DOHH2 (cell line): ENCODE results near the gene MAGI1.

Source experiments
- EZH2phosphoT487 ChIP-seq: fragments of 200-600 bp; sonication (generic); IDR thresholded peaks from 2 replicates; pipeline ENCODE4 v1.6.1; 2017; ENCODE audit warnings: borderline replicate concordance, mild to moderate bottlenecking, antibody characterized with exemption, low read length, moderate library complexity, mixed read lengths
- TF ChIP-seq, protein P1 (sequence below): fragments of 200-600 bp; sonication (generic); IDR thresholded peaks from one replicate; pipeline ENCODE4 v1.5.1; 2014; ENCODE audit warnings: antibody characterized with exemption, mild to moderate bottlenecking, low read depth, low read length; ENCODE audit not compliant: poor library complexity, severe bottlenecking

DNA sequence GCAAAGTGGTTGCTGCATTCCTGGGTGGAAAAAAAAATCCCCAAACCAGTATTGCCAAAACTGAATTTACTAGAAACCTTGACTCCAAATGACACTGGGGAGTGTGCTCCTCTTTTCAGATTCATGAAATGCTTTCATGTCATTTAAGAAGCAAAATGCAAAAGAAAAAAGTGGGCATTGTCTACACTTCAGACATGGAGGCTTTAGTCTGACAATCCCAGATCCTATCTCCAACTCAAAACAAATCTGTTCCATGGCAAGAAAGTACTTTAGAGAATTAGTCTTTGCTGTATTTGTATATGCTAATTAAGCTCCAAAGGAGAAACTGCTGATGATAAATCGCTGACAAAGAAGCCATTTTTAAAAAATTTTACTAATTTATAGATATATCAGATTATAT lies 366.7 kb downstream of the MAGI1 start:
- TF ChIP-seq, protein P1, sequence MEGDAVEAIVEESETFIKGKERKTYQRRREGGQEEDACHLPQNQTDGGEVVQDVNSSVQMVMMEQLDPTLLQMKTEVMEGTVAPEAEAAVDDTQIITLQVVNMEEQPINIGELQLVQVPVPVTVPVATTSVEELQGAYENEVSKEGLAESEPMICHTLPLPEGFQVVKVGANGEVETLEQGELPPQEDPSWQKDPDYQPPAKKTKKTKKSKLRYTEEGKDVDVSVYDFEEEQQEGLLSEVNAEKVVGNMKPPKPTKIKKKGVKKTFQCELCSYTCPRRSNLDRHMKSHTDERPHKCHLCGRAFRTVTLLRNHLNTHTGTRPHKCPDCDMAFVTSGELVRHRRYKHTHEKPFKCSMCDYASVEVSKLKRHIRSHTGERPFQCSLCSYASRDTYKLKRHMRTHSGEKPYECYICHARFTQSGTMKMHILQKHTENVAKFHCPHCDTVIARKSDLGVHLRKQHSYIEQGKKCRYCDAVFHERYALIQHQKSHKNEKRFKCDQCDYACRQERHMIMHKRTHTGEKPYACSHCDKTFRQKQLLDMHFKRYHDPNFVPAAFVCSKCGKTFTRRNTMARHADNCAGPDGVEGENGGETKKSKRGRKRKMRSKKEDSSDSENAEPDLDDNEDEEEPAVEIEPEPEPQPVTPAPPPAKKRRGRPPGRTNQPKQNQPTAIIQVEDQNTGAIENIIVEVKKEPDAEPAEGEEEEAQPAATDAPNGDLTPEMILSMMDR: no peak
- TF ChIP-seq EZH2phosphoT487: no peak
